Activated CD4-positive, alpha-beta T cell treated with anti-CD3 and anti-CD28 coated beads, Interleukin-2, amount 50 U/mL, for 16 hours (primary cell): Measurements from ENCODE around the gene CARMIL1.
A peak's percentile ranks its signal among the peaks of the same experiment; 100 is the strongest.
"Not testable (repeated sequence)": the region's sequence is repeated elsewhere in the genome, so short reads cannot be mapped to it uniquely, and the experiment has no call there.

Experiments
- DNase-seq: peaks from one replicate; pipeline ENCODE4 v3.0.0-alpha.2; 2020

CARMIL1 gene

GRCh38 chr6:25537349-25538018 lies 258.3 kb downstream of the CARMIL1 start:
- DNase-seq: no peak

- DNase-seq: no peak
Measured at GRCh38 chr6:25541228-25541627, 262.1 kb downstream of the CARMIL1 start.

GRCh38 chr6:25542984-25543910 lies 264.1 kb downstream of the CARMIL1 start:
- no peak for DNase-seq

GRCh38 chr6:25544833-25545232 lies 265.7 kb downstream of the CARMIL1 start:
- no peak for DNase-seq

- DNase-seq: no peak
Measured at GRCh38 chr6:25547797-25548196, 268.6 kb downstream of the CARMIL1 start.

- DNase-seq: no peak
Measured at GRCh38 chr6:25548451-25548850, 269.3 kb downstream of the CARMIL1 start.

GRCh38 chr6:25550631-25551030 lies 271.5 kb downstream of the CARMIL1 start:
- no peak for DNase-seq

- no peak for DNase-seq
Measured at GRCh38 chr6:25553502-25553901, 274.3 kb downstream of the CARMIL1 start.

GRCh38 chr6:25555188-25555587 lies 276.0 kb downstream of the CARMIL1 start:
- no peak for DNase-seq

- peak; percentile 70 for DNase-seq
Measured at GRCh38 chr6:25556516-25556915, 277.3 kb downstream of the CARMIL1 start.

- DNase-seq: no peak
Measured at GRCh38 chr6:25558155-25558817, 279.1 kb downstream of the CARMIL1 start.

GRCh38 chr6:25560865-25561264 lies 281.7 kb downstream of the CARMIL1 start:
- no peak for DNase-seq

GRCh38 chr6:25564943-25565342 lies 285.8 kb downstream of the CARMIL1 start:
- no peak for DNase-seq

GRCh38 chr6:25570578-25570977 lies 291.4 kb downstream of the CARMIL1 start:
- no peak for DNase-seq

GRCh38 chr6:25576919-25577318 lies 297.7 kb downstream of the CARMIL1 start:
- DNase-seq: no peak

- no peak for DNase-seq
Measured at GRCh38 chr6:25578538-25578937, 299.4 kb downstream of the CARMIL1 start.

- DNase-seq: no peak
Measured at GRCh38 chr6:25579391-25579883, 300.3 kb downstream of the CARMIL1 start.

- peak; percentile 12 for DNase-seq
Measured at GRCh38 chr6:25579902-25580495, 300.8 kb downstream of the CARMIL1 start.

GRCh38 chr6:25582101-25582500 lies 302.9 kb downstream of the CARMIL1 start:
- no peak for DNase-seq

GRCh38 chr6:25583099-25583498 lies 303.9 kb downstream of the CARMIL1 start:
- peak; percentile 14 for DNase-seq

- DNase-seq: no peak
Measured at GRCh38 chr6:25583906-25584305, 304.7 kb downstream of the CARMIL1 start.

GRCh38 chr6:25585225-25585624 lies 306.1 kb downstream of the CARMIL1 start:
- no peak for DNase-seq

GRCh38 chr6:25586119-25586518 lies 306.9 kb downstream of the CARMIL1 start:
- DNase-seq: not testable (repeated sequence)
